Stimulated activated CD8-positive, alpha-beta memory T cell treated with anti-CD3 and anti-CD28 coated beads, Interleukin-15, amount 100 ng/mL, for 48 hours (primary cell): ENCODE data around the gene ATG10.
"Not testable (repeated sequence)": the region's sequence is repeated elsewhere in the genome, so short reads cannot be mapped to it uniquely, and the experiment has no call there.

Source experiments
- DNase-seq, 2 donors: peaks; one replicate each; pipeline ENCODE4 v3.0.0-alpha.2; 2020; ENCODE audit warnings: low read depth in 2 of 2

Gene ATG10

GRCh38 chr5:82119889-82120288 lies 148.1 kb downstream of the ATG10 start:
- DNase-seq, result no peak

GRCh38 chr5:82129723-82130285 lies 158.0 kb downstream of the ATG10 start:
- no peak for DNase-seq

GRCh38 chr5:82130602-82131001 lies 158.8 kb downstream of the ATG10 start:
- DNase-seq, result no peak

GRCh38 chr5:82137205-82137604 lies 165.4 kb downstream of the ATG10 start:
- no peak for DNase-seq

- DNase-seq, result not testable (repeated sequence)
These were observed 168.0 kb downstream of the ATG10 start for GRCh38 chr5:82139837-82140236.

- DNase-seq, result no peak
These were observed 170.5 kb downstream of the ATG10 start for GRCh38 chr5:82142217-82142841.

- DNase-seq, result no peak
These were observed 171.2 kb downstream of the ATG10 start for GRCh38 chr5:82142928-82143577.

GRCh38 chr5:82147860-82148573 lies 176.2 kb downstream of the ATG10 start:
- DNase-seq, result no peak

GRCh38 chr5:82149434-82149833 lies 177.6 kb downstream of the ATG10 start:
- no peak for DNase-seq

- no peak for DNase-seq
These were observed 178.7 kb downstream of the ATG10 start for GRCh38 chr5:82150559-82150958.

GRCh38 chr5:82151204-82151603 lies 179.4 kb downstream of the ATG10 start:
- no peak for DNase-seq

GRCh38 chr5:82151662-82152061 lies 179.8 kb downstream of the ATG10 start:
- DNase-seq, result no peak

GRCh38 chr5:82152978-82153481 lies 181.2 kb downstream of the ATG10 start:
- no peak for DNase-seq

- no peak for DNase-seq
These were observed 183.0 kb downstream of the ATG10 start for GRCh38 chr5:82154776-82155175.

GRCh38 chr5:82155305-82155704 lies 183.5 kb downstream of the ATG10 start:
- no peak for DNase-seq

- no peak for DNase-seq
These were observed 185.1 kb downstream of the ATG10 start for GRCh38 chr5:82156874-82157273.

- no peak for DNase-seq
These were observed 187.1 kb downstream of the ATG10 start for GRCh38 chr5:82158755-82159413.

GRCh38 chr5:82160948-82161347 lies 189.1 kb downstream of the ATG10 start:
- DNase-seq, result no peak

- no peak for DNase-seq
These were observed 190.8 kb downstream of the ATG10 start for GRCh38 chr5:82162573-82162972.

GRCh38 chr5:82163452-82164175 lies 191.8 kb downstream of the ATG10 start:
- no peak for DNase-seq
